CD4-positive, alpha-beta T cell treated with Interleukin-1 beta for 1 hour (primary cell): ENCODE measurements around the gene TRAPPC10.

ENCODE experiments used
- DNase-seq, 2 donors: peaks; one replicate each; pipeline ENCODE4 v3.0.0-alpha.2; 2020 to 2022

TRAPPC10 gene, protein sequence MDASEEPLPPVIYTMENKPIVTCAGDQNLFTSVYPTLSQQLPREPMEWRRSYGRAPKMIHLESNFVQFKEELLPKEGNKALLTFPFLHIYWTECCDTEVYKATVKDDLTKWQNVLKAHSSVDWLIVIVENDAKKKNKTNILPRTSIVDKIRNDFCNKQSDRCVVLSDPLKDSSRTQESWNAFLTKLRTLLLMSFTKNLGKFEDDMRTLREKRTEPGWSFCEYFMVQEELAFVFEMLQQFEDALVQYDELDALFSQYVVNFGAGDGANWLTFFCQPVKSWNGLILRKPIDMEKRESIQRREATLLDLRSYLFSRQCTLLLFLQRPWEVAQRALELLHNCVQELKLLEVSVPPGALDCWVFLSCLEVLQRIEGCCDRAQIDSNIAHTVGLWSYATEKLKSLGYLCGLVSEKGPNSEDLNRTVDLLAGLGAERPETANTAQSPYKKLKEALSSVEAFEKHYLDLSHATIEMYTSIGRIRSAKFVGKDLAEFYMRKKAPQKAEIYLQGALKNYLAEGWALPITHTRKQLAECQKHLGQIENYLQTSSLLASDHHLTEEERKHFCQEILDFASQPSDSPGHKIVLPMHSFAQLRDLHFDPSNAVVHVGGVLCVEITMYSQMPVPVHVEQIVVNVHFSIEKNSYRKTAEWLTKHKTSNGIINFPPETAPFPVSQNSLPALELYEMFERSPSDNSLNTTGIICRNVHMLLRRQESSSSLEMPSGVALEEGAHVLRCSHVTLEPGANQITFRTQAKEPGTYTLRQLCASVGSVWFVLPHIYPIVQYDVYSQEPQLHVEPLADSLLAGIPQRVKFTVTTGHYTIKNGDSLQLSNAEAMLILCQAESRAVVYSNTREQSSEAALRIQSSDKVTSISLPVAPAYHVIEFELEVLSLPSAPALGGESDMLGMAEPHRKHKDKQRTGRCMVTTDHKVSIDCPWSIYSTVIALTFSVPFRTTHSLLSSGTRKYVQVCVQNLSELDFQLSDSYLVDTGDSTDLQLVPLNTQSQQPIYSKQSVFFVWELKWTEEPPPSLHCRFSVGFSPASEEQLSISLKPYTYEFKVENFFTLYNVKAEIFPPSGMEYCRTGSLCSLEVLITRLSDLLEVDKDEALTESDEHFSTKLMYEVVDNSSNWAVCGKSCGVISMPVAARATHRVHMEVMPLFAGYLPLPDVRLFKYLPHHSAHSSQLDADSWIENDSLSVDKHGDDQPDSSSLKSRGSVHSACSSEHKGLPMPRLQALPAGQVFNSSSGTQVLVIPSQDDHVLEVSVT

DNA sequence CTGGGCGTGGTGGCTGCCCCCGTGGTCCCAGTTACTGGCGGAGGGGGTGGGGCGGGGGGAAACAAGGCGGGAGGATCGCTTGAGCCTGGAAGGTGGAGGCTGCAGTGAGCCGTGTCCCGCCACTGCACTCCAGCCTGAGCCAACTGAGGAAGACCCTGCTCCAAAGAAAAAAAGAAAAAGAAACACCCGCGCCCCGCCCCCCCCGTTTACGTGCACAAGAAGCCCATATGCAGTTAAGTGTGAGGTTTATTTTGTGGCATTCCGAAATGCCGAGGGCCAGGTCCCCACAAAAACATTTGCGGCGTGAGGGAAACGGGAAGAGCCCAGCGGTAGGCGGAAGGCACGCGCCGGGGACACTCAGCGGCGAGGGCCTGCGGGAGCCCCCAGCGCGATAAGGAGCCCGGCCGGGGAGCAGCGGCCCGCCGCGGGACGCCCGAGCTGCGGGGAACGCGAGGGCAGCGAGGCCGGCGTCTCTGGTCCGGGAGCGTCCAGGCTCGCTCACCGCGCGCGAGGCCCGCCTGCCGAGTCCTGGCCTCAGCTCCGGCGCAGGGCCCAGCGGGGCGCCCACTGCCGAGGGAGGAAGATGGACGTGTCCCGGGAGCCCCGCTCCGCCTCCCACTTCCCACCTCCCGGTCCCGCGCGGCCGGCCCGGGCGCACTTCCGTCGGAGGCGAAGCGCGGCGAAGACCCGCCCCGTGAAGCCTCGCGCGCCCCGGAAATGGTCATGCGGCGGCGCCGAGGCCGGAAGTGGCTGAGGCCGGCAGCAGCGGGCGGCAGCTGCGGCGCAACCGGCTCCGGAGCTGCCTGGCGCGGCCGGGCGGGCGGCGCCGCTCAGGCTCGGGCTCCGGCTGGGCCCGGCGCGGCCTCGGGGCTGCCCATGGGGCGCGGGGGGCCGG, at the start of gene TRAPPC10:
TSS of gene TRAPPC10 (plus strand) at position 731 of the 895 bp plus-strand sequence. CDS start 185 bp downstream, outside the sequence.
- DNase-seq = peak; percentile 80 to 81

- DNase-seq = no peak
Measured at GRCh38 chr21:43965911-43966585, 46.1 kb upstream of the TRAPPC10 start.

DNA sequence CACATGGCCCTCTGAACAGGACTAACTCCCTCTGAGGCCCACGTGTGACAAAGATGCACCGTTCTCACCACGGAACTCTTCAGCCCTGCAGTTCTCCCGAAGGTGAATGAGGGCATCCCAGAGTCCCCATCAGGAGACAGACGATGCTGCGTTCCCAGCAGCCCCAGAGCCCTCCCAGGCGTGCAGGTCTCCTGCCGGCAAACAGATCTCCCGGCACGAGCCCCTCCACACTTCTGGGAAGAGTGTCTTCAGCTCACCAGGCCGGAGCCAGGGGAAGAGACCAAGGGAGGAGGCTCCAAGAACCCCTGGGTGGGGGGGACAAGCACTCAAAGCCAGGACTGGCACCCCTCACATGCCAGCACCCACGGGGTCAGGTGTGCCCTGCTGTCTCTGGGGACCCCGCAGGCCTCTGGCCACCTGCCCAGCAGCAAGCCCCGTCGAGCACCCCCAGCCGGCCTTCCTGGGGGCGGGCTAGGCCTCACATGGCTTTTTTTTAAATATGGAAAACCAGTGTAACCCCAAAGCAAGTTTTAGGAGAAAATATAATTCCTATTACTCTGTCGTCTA, 45.1 kb upstream of the TRAPPC10 start:
- DNase-seq = no peak

DNA sequence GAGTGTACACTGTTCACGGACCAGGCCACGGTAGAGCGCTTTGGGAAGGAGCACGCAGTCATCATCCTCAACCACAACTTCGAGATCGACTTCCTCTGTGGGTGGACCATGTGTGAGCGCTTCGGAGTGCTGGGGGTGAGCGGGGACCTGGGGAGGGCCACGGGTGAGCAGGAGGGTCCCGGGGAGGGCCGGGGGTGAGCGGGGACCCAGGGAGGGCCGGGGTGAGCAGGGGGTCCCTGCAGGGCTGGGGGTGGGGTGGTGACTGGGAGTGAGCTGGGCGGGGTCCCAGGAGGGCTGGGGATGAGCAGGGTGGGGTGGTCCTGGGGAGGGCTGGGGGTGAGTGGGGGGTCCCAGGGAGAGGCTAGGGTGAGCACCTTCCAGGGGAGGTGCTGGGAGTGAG, 44.1 kb upstream of the TRAPPC10 start:
- DNase-seq = no peak

- DNase-seq = no peak
Measured at GRCh38 chr21:43968410-43969114, 43.5 kb upstream of the TRAPPC10 start.

DNA sequence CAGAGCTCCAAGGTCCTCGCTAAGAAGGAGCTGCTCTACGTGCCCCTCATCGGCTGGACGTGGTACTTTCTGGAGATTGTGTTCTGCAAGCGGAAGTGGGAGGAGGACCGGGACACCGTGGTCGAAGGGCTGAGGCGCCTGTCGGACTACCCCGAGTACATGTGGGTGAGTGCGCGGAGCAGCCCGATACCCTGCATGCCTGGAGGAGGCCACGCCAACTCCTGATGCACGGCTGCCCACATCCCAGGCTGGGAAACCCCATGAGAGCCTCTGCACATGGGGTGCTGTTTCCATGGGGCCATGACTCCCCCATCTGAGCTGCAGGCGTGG, 43.0 kb upstream of the TRAPPC10 start:
- DNase-seq = no peak

GRCh38 chr21:43970551-43970950, 41.6 kb upstream of the TRAPPC10 start:
- no peak for DNase-seq

DNA sequence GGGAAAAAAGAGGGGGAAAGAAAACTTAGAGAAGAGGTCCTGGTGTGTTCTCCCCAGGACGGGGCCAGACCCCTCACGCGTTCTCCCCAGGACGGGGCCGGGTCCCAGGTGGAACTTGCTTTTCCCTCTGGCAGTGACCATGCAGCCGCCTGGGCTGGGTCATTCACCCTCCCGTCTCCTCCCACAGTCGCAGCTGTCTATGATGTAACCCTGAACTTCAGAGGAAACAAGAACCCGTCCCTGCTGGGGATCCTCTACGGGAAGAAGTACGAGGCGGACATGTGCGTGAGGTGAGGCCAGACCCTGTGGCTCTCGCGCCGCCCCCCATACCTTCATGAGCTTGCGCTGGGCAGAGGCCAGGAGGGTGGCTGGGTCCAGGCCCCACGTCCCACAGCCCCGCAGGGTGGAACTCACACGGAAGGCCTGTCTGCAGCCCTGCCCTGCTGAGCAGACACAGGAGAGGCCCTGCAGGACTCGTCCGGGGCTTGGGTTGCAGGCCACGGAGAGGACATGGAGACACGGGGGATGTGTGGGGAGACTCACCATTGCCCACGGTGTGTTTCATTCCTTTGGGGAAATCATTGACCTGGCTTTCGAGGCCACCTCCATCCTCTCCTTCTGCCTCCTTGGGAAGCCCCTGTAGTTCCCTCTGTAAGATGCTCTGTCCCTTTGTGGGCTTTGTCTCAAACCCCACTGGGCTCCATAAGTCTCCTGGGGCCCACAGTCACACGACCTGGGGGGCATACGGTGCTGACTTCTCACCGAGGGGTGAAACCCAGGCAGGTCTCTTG, 40.7 kb upstream of the TRAPPC10 start:
- DNase-seq = no peak

GRCh38 chr21:43971992-43972255, 40.2 kb upstream of the TRAPPC10 start:
- no peak for DNase-seq

GRCh38 chr21:43972850-43973633, 39.1 kb upstream of the TRAPPC10 start:
- DNase-seq = no peak

DNA sequence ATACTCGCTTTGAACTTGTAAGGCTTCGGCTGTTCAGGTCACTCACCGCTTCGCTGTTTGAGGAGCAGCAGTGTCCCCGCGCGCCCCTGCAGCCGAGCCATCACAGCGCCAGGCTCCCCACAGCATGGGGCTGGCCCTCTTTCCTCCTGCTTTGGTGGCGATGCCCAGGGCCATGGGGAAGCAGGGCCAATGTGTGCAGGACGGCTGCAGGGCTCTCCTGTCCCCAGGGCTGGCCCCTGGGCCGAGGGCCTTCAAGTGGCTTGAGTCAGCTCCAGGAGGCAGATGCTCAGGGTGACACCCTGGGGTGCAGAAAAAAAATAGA, 38.5 kb upstream of the TRAPPC10 start:
- no peak for DNase-seq

GRCh38 chr21:43974791-43975468, 37.2 kb upstream of the TRAPPC10 start:
- no peak for DNase-seq

GRCh38 chr21:43975469-43976098, 36.5 kb upstream of the TRAPPC10 start:
- peak; percentile 80 to 81 for DNase-seq

DNA sequence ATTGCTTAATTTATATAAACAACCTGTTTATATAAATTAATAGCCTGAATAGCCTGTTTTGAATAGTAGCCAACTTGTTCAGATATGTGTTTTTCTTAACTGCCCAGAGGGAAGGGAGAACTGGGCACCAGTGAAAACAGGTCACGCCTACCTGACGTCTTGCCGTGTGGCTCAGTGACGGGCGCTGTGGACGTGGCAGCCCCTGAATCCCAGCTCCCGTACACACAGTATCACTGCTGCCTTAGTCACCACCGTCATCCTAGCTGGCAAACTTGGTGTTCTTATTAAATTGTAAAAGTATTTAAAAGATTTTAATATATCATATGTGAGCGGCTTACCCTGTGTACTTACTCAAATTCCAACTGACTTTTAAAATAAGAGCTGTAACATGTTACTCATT, 35.4 kb upstream of the TRAPPC10 start:
- no peak for DNase-seq

- DNase-seq = no peak
Measured at GRCh38 chr21:43978060-43978459, 34.0 kb upstream of the TRAPPC10 start.

DNA sequence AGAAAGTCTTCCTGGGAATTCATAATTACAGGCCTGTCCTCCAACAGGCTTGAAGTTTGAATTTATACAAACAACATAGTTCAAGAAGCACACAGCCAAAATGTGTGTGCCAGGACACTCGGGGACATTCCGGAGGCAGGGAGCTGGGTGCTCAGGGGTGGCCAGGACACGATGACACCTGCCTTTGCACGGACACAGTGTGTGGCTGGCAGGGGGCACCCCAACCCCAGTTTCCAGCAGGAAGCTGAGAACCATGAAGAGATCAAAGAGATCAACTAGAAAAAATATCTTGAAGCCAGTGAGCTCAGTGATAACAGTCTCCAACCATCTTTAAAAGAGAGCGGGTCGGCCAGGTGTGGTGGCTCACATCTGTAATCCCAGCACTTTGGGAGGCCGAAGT, 32.5 kb upstream of the TRAPPC10 start:
- no peak for DNase-seq

GRCh38 chr21:43981151-43981870, 30.8 kb upstream of the TRAPPC10 start:
- DNase-seq = no peak

GRCh38 chr21:43981871-43982210, 30.3 kb upstream of the TRAPPC10 start:
- no peak for DNase-seq
